Kidney (tissue), 14 donors: Measurements from ENCODE around the gene PPIF. TPM values are rescaled to one million over a fixed set of nuclear protein-coding genes. Genes with fewer than 3 reads are reported as not detected.

Source experiments
- DNase-seq, 5 donors: peaks; one replicate each; pipeline ENCODE4 v3.0.0-alpha.2; 2013 to 2020
- FAIRE-seq: peaks from 2 replicates; lab custom pipeline; 2012; peaks lifted over from hg19 to GRCh38; lab: Jason Lieb, UNC
- H3K27ac ChIP-seq, 2 donors: one replicate each; pipeline ENCODE4 v1.7.0; 2013; ENCODE audit warnings: low read depth in 2 of 2, low read length in 2 of 2, inconsistent platforms in 1 of 2
- H3K27me3 ChIP-seq: one replicate; pipeline ENCODE4 v1.7.1; 2013; ENCODE audit warnings: low read length, inconsistent platforms; ENCODE audit not compliant: control insufficient read depth, insufficient read depth
- H3K36me3 ChIP-seq, 3 donors: one replicate each; pipeline versions ENCODE4 v1.7.0 to v1.7.1; 2013; ENCODE audit warnings: low read length in 3 of 3, control low read depth in 1 of 3, inconsistent platforms in 1 of 3; ENCODE audit not compliant: insufficient read depth in 3 of 3, control insufficient read depth in 2 of 3
- H3K4me1 ChIP-seq, 3 donors: one replicate each; pipeline versions ENCODE4 v1.7.0 to v1.7.1; 2013; ENCODE audit warnings: low read length in 3 of 3, inconsistent platforms in 1 of 3, low read depth in 1 of 3; ENCODE audit not compliant: control insufficient read depth in 2 of 3, insufficient read depth in 2 of 3
- H3K4me3 ChIP-seq, 3 donors: one replicate each; pipeline versions ENCODE4 v1.7.0 to v1.8.1; 2013; ENCODE audit warnings: low read length in 3 of 3, control low read depth in 1 of 3, inconsistent platforms in 1 of 3
- H3K9ac ChIP-seq, 3 donors: one replicate each; pipeline versions ENCODE4 v1.7.0 to v1.7.1; 2013; ENCODE audit warnings: low read length in 3 of 3, control low read depth in 1 of 3, inconsistent platforms in 1 of 3
- H3K9me3 ChIP-seq, 3 donors: one replicate each; pipeline versions ENCODE4 v1.7.0 to v1.7.1; 2013; ENCODE audit warnings: low read length in 3 of 3, control low read depth in 1 of 3, inconsistent platforms in 1 of 3; ENCODE audit not compliant: control insufficient read depth in 2 of 3, insufficient read depth in 1 of 3
- intact Hi-C: fragments of 100-400 bp; cut with DNase I; formaldehyde crosslinking; loops from one replicate; pipeline ENCODE4 v1.11.1; 2022
- polyA plus RNA-seq: library from polyadenylated mRNA; stranded (reverse); fragments of 350-450 nt; fragmentation: Illumina TruSeq; extraction: RNeasy Lipid Tissue Mini Kit (QIAGEN cat#74804); gene quantifications from one replicate; pipeline ENCODE4 v1.2.3, GENCODE V29; 2014; ENCODE audit warnings: low read depth, low replicate concordance; ENCODE audit not compliant: insufficient read depth
- total RNA-seq: library from RNA; stranded (reverse); fragmentation: NEBNext Ultra II Directional; extraction: Animal tissue kit (Norgen Biotek cat#: 25700); gene quantifications from one replicate; pipeline ENCODE4 v1.2.1, GENCODE V29; 2021
- TF ChIP-seq, protein P1 (sequence below): IDR thresholded peaks from 3 replicates; pipeline ENCODE4 v1.5.1; 2012; ENCODE audit warnings: mild to moderate bottlenecking, moderate library complexity, borderline replicate concordance; ENCODE audit not compliant: insufficient read depth; ENCODE audit errors: extremely low read depth
- donor health status: control.
- donor health status: control.
- donor health status: control.
- donor health status: control.
- donor health status: control.
- donor health status: DM: yes; HTN: yes; CAD: no.
- donor health status: Normal renal cell carcinoma (clear cell type).

PPIF gene
- total and polyA plus RNA-seq, 2 donors from 2014 or later, result 36.7 to 120 TPM

DNA sequence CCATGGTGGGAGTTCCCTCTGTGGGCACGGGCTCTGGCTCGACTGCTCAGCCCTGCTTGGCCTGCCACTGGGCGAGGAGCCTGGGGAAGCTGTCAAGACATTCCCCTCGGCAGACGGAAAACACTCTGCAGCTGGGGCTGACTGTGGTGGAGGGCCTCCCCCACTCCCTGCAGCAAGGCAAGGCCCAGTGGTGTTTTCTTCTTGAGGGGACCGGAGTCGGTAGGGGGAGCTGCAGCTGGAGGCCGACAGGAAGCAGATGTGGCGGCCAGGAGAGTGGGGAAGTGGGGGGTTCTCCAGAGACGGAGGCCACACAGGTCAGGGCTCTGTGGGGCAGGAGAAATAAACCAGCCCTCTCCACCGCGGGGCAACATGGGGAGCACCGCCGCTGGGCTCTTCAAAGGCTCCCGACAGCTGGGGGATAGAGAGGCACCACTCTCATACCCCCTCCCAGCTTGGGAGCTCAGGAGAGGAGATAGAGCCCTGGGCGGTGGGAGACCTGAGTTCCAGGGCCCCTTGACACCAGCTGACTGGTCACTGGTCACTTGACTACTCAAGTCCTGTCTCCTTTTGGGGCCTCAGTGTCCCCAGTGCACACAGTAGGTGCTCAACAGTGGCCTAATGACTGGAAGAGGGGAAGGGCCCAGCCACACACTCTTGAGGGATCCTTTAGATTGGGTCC is 43.4 kb downstream of the PPIF start:
- Histone ChIP-seq H3K4me3 (no peak overlapping the region), H3K36me3 (peaks cover 0 to 3% (median 0%) of the 10 kb centered on the region in 3 donors), H3K27ac (no peak overlapping the region), H3K9ac (no peak overlapping the region), H3K4me1 (no peaks in the 10 kb centered on the region), H3K27me3 (no peaks in the 10 kb centered on the region), H3K9me3 (no peaks in the 10 kb centered on the region)
- DNase-seq, result peak in 3 of 5 donors; percentile 44 to 74 (median 71)
- no peak for FAIRE-seq
- intact Hi-C loops, result no loop called here
- TF ChIP-seq, protein P1, sequence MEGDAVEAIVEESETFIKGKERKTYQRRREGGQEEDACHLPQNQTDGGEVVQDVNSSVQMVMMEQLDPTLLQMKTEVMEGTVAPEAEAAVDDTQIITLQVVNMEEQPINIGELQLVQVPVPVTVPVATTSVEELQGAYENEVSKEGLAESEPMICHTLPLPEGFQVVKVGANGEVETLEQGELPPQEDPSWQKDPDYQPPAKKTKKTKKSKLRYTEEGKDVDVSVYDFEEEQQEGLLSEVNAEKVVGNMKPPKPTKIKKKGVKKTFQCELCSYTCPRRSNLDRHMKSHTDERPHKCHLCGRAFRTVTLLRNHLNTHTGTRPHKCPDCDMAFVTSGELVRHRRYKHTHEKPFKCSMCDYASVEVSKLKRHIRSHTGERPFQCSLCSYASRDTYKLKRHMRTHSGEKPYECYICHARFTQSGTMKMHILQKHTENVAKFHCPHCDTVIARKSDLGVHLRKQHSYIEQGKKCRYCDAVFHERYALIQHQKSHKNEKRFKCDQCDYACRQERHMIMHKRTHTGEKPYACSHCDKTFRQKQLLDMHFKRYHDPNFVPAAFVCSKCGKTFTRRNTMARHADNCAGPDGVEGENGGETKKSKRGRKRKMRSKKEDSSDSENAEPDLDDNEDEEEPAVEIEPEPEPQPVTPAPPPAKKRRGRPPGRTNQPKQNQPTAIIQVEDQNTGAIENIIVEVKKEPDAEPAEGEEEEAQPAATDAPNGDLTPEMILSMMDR, result no peak

GRCh38 chr10:79391231-79392019 is 44.2 kb downstream of the PPIF start:
- H3K36me3 ChIP-seq, result peaks cover 0 to 3% (median 0%) of the 10 kb centered on the region in 3 donors
- H3K4me3 ChIP-seq, result no peak overlapping the region
- no peak overlapping the region for H3K9ac ChIP-seq
- no peak for FAIRE-seq
- intact Hi-C loops, result no loop called here
- TF ChIP-seq, protein P1, result no peak
- H3K27ac ChIP-seq, result no peak overlapping the region
- H3K27me3 ChIP-seq, result no peaks in the 10 kb centered on the region
- H3K9me3 ChIP-seq, result no peaks in the 10 kb centered on the region
- H3K4me1 ChIP-seq, result no peaks in the 10 kb centered on the region
- DNase-seq, result peak in 2 of 5 donors; percentile 34 to 48

DNA sequence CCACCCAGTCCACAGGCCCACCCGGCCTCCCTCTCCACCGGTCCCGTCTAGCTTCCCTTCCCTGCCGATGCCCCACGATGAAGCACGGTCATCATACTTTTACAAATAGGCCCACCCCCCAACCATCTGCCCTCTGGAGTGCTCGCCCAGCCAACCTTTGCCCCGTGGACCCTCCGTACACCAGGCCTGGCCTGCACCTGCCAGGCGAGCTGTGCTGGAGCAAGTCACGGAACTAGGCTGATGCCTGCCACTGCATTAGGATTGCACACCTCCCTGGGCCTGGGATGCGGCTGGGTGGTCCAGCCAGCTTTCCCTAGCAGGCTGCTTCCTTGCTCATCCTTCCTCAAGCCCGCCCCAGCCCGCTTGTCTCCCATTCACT is 44.7 kb downstream of the PPIF start:
- H3K27me3 ChIP-seq, result no peaks in the 10 kb centered on the region
- peak in 2 of 5 donors; percentile 29 to 49 for DNase-seq
- no peaks in the 10 kb centered on the region for H3K9me3 ChIP-seq
- TF ChIP-seq, protein P1, result no peak
- peaks cover 0 to 3% (median 0%) of the 10 kb centered on the region in 3 donors for H3K36me3 ChIP-seq
- H3K4me3 ChIP-seq, result no peak overlapping the region
- no peak overlapping the region for H3K27ac ChIP-seq
- H3K9ac ChIP-seq, result no peak overlapping the region
- no peaks in the 10 kb centered on the region for H3K4me1 ChIP-seq
- no peak for FAIRE-seq
- intact Hi-C loops, result no loop called here
